ENCODE measurements around the gene CIP2A. TPM values are rescaled to one million over a fixed set of nuclear protein-coding genes. Genes with fewer than 3 reads are reported as not detected.

The CIP2A gene
- total RNA-seq, 1 donor from 2014 or later = 6.9 TPM

DNA sequence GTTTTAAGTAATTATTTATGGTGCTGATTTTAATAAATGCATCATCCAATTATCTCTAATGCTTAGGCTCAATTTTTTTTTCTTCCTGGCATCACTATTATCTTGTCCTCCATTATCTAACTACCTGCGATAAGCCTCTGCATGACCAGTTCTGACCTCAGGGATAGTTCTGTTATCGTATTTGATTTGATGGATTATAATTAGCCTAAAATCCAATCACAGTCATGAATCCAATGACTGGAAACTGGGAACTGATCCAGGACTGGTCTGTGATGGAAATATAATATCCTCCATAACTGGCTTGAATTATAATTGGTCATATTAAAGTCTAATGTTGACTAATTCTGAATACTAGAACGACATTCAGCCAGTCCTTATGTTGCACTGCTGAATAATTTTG is 80.0 kb downstream of the CIP2A start:
- TF ChIP-seq POLR2AphosphoS5 (IDR thresholded peaks at IDR 0.05; ENCODE audit: insufficient read depth in 1 of 2, low read depth in 1 of 2) = no peak
- no peak for TF ChIP-seq POLR2A (IDR thresholded peaks at IDR 0.05)
- TF ChIP-seq, protein P1, sequence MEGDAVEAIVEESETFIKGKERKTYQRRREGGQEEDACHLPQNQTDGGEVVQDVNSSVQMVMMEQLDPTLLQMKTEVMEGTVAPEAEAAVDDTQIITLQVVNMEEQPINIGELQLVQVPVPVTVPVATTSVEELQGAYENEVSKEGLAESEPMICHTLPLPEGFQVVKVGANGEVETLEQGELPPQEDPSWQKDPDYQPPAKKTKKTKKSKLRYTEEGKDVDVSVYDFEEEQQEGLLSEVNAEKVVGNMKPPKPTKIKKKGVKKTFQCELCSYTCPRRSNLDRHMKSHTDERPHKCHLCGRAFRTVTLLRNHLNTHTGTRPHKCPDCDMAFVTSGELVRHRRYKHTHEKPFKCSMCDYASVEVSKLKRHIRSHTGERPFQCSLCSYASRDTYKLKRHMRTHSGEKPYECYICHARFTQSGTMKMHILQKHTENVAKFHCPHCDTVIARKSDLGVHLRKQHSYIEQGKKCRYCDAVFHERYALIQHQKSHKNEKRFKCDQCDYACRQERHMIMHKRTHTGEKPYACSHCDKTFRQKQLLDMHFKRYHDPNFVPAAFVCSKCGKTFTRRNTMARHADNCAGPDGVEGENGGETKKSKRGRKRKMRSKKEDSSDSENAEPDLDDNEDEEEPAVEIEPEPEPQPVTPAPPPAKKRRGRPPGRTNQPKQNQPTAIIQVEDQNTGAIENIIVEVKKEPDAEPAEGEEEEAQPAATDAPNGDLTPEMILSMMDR (IDR thresholded peaks at IDR 0.05) = no peak
- H3K36me3 ChIP-seq = no peaks in the 10 kb centered on the region
- peaks cover 6% of the 10 kb centered on the region for H3K4me1 ChIP-seq
- no peaks in the 10 kb centered on the region for H3K9me3 ChIP-seq
- DNase-seq (ENCODE audit: extremely low spot score in 2 of 2) = no peak
- no peak overlapping the region for H3K4me3 ChIP-seq
- no peak overlapping the region for H3K27ac ChIP-seq
- H3K27me3 ChIP-seq = no peaks in the 10 kb centered on the region
- intact Hi-C loops (cut with DNase I) = no loop called here

- TF ChIP-seq, protein P1 (IDR thresholded peaks at IDR 0.05) = no peak
- no peak for TF ChIP-seq POLR2A (IDR thresholded peaks at IDR 0.05)
- no peak for TF ChIP-seq POLR2AphosphoS5 (IDR thresholded peaks at IDR 0.05; ENCODE audit: insufficient read depth in 1 of 2, low read depth in 1 of 2)
- no peak overlapping the region for H3K27ac ChIP-seq
- no peak overlapping the region for H3K4me3 ChIP-seq
- intact Hi-C loops (cut with DNase I) = no loop called here
- H3K9me3 ChIP-seq = no peaks in the 10 kb centered on the region
- no peaks in the 10 kb centered on the region for H3K27me3 ChIP-seq
- no peak for DNase-seq (ENCODE audit: extremely low spot score in 2 of 2)
- H3K4me1 ChIP-seq = peaks cover 6% of the 10 kb centered on the region
- no peaks in the 10 kb centered on the region for H3K36me3 ChIP-seq
These were observed 81.3 kb downstream of the CIP2A start for GRCh38 chr3:108507902-108508301.

DNA sequence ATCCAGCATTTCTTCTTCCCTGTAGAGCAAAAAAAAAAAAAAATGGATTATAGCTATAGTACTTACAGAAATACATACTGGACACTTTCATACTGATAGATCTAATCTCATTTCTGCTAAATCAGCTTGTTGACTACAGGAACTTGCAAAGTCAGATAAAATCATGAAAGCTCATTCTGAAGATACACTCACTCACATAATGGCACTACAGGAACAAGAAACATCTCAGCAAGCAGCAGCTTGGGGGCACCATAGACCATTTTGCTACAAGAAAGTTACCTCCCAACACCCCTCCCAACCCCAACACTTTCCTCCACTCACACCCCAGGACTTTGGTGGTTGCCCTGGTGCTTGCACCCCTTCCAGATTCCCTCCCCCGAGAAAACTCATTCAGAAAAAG is 83.4 kb downstream of the CIP2A start:
- no peaks in the 10 kb centered on the region for H3K27me3 ChIP-seq
- no peak overlapping the region for H3K27ac ChIP-seq
- no peaks in the 10 kb centered on the region for H3K4me1 ChIP-seq
- H3K36me3 ChIP-seq = no peaks in the 10 kb centered on the region
- no peak overlapping the region for H3K4me3 ChIP-seq
- intact Hi-C loops (cut with DNase I) = no loop called here
- no peaks in the 10 kb centered on the region for H3K9me3 ChIP-seq
- no peak for TF ChIP-seq POLR2AphosphoS5 (IDR thresholded peaks at IDR 0.05; ENCODE audit: insufficient read depth in 1 of 2, low read depth in 1 of 2)
- TF ChIP-seq, protein P1 (IDR thresholded peaks at IDR 0.05) = no peak
- no peak for TF ChIP-seq POLR2A (IDR thresholded peaks at IDR 0.05)
- no peak for DNase-seq (ENCODE audit: extremely low spot score in 2 of 2)

GRCh38 chr3:108503722-108504121 is 85.5 kb downstream of the CIP2A start:
- Histone ChIP-seq H3K27ac (no peak overlapping the region), H3K27me3 (no peaks in the 10 kb centered on the region), H3K36me3 (no peaks in the 10 kb centered on the region), H3K4me3 (no peak overlapping the region), H3K9me3 (no peaks in the 10 kb centered on the region), H3K4me1 (no peaks in the 10 kb centered on the region)
- intact Hi-C loops (cut with DNase I) = no loop called here
- TF ChIP-seq POLR2A (IDR thresholded peaks at IDR 0.05) = no peak
- TF ChIP-seq POLR2AphosphoS5 (IDR thresholded peaks at IDR 0.05; ENCODE audit: insufficient read depth in 1 of 2, low read depth in 1 of 2) = no peak
- TF ChIP-seq, protein P1 (IDR thresholded peaks at IDR 0.05) = no peak
- DNase-seq (ENCODE audit: extremely low spot score in 2 of 2) = no peak

- no peak for DNase-seq (ENCODE audit: extremely low spot score in 2 of 2)
- TF ChIP-seq POLR2A (IDR thresholded peaks at IDR 0.05) = no peak
- TF ChIP-seq POLR2AphosphoS5 (IDR thresholded peaks at IDR 0.05; ENCODE audit: insufficient read depth in 1 of 2, low read depth in 1 of 2) = no peak
- TF ChIP-seq, protein P1 (IDR thresholded peaks at IDR 0.05) = no peak
- H3K27me3 ChIP-seq = no peaks in the 10 kb centered on the region
- no peaks in the 10 kb centered on the region for H3K4me1 ChIP-seq
- no peak overlapping the region for H3K4me3 ChIP-seq
- no peaks in the 10 kb centered on the region for H3K9me3 ChIP-seq
- intact Hi-C loops (cut with DNase I) = no loop called here
- H3K36me3 ChIP-seq = no peaks in the 10 kb centered on the region
- H3K27ac ChIP-seq = no peak overlapping the region
These were observed 87.7 kb downstream of the CIP2A start for GRCh38 chr3:108501535-108501934.

Measured in vagina (tissue), 2 donors.